Calu3 (cell line): ENCODE results near the gene DDA1. TPM values are rescaled to one million over a fixed set of nuclear protein-coding genes. Genes with fewer than 3 reads are reported as not detected.

ENCODE experiments used
- BruUV-seq: library from RNA; stranded (reverse); fragments of 400-500 nt; replicated peaks from 2 replicates; lab custom pipeline; 2021; lab: Mats Ljungman, UMichigan
- CTCF ChIA-PET: fragments of 300-600 bp; sonication (Branson Sonifier 250); formaldehyde crosslinking; loops from one replicate; lab custom pipeline; 2022; ENCODE audit warnings: antibody characterized with exemption; lab: Charles Lee
- DNase-seq: peaks from one replicate; pipeline ENCODE4 v3.0.0; 2022
- H3K27ac Mint-ChIP-seq: one replicate; pipeline ENCODE4 v1.8.0; 2022; ENCODE audit warnings: mixed read lengths; ENCODE audit not compliant: unreplicated experiment
- H3K27me3 Mint-ChIP-seq: one replicate; pipeline ENCODE4 v1.8.0; 2022; ENCODE audit warnings: mixed read lengths; ENCODE audit not compliant: unreplicated experiment
- H3K36me3 Mint-ChIP-seq: one replicate; pipeline ENCODE4 v1.8.0; 2022; ENCODE audit warnings: mild to moderate bottlenecking, moderate library complexity, mixed read lengths; ENCODE audit not compliant: insufficient read depth, unreplicated experiment
- H3K4me1 Mint-ChIP-seq: one replicate; pipeline ENCODE4 v1.8.0; 2022; ENCODE audit warnings: mild to moderate bottlenecking, low read depth, mixed read lengths; ENCODE audit not compliant: unreplicated experiment
- H3K4me3 Mint-ChIP-seq: one replicate; pipeline ENCODE4 v1.8.0; 2022; ENCODE audit warnings: mild to moderate bottlenecking, low read depth, moderate library complexity, mixed read lengths; ENCODE audit not compliant: unreplicated experiment
- H3K9me3 Mint-ChIP-seq: one replicate; pipeline ENCODE4 v1.8.0; 2022; ENCODE audit warnings: low read depth, mixed read lengths; ENCODE audit not compliant: unreplicated experiment
- intact Hi-C: fragments of 100-400 bp; cut with micrococcal nuclease; formaldehyde crosslinking; loops from one replicate; pipeline ENCODE4 v1.10.0; 2022; ENCODE audit not compliant: unreplicated experiment
- total RNA-seq: library from RNA; stranded (reverse); gene quantifications from 2 replicates; pipeline ENCODE4 v1.2.3, GENCODE V29; 2022
- TF ChIP-seq, protein P1 (sequence below): fragments of 200-600 bp; IDR thresholded peaks from one replicate; pipeline ENCODE4 v1.8.0; 2022; ENCODE audit warnings: antibody characterized with exemption; ENCODE audit not compliant: unreplicated experiment

Gene DDA1
- total RNA-seq, 1 experiment from 2014 or later, result 50.8 TPM

DNA sequence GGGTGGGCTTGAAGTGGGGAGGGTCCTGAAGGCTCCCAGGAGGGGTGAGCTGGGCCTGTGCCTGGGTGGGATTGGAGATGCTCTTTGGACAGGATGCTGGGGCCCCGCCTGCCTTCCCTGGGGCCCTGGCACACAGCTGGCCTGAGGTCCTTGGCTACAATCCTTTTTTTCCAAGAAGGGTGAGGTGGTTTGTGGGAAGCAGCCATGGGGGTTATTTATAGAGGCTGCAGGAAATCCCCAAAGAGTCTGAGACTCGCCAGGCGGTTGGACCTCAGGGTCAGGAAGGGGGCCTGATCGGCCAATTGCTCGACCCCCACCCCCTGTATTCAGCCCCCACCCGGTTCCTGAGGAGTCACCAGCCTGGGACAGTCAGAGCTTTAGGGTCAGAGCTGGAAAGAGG, 38.0 kb downstream of the DDA1 start:
- TF ChIP-seq, protein P1, sequence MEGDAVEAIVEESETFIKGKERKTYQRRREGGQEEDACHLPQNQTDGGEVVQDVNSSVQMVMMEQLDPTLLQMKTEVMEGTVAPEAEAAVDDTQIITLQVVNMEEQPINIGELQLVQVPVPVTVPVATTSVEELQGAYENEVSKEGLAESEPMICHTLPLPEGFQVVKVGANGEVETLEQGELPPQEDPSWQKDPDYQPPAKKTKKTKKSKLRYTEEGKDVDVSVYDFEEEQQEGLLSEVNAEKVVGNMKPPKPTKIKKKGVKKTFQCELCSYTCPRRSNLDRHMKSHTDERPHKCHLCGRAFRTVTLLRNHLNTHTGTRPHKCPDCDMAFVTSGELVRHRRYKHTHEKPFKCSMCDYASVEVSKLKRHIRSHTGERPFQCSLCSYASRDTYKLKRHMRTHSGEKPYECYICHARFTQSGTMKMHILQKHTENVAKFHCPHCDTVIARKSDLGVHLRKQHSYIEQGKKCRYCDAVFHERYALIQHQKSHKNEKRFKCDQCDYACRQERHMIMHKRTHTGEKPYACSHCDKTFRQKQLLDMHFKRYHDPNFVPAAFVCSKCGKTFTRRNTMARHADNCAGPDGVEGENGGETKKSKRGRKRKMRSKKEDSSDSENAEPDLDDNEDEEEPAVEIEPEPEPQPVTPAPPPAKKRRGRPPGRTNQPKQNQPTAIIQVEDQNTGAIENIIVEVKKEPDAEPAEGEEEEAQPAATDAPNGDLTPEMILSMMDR, result no peak
- H3K27me3 Mint-ChIP-seq, result peaks cover 30% of the 10 kb centered on the region
- CTCF ChIA-PET, result no interaction called here
- H3K27ac Mint-ChIP-seq, result peak overlapping the region; percentile 34
- peaks cover 10% of the 10 kb centered on the region for H3K36me3 Mint-ChIP-seq
- no TSS peak for BruUV-seq
- no peaks in the 10 kb centered on the region for H3K9me3 Mint-ChIP-seq
- no peaks in the 10 kb centered on the region for H3K4me1 Mint-ChIP-seq
- DNase-seq, result no peak
- intact Hi-C loops, result no loop called here
- H3K4me3 Mint-ChIP-seq, result no peak overlapping the region

DNA sequence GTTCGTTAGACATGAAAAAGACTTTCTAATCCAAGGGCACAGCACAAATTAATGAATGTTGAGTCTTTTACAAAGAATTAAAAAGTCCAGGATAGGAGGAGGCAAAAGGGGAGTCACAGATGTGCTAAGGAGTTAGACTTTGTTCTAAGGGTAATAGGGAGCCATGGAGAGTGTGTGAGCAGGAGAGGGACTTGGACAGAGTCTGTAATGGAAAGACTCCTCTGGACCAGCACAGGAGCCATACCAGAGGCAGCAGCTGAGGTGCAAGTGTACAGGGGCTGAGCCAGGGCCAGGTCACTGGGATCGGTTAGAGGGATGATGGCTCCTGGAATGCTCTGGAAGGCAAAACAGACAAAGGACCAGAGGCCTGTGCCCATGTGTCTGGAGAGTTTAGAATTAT, 38.5 kb downstream of the DDA1 start:
- TF ChIP-seq, protein P1, result no peak
- CTCF ChIA-PET, result no interaction called here
- Mint-ChIP-seq H3K27me3 (peaks cover 35% of the 10 kb centered on the region), H3K9me3 (no peaks in the 10 kb centered on the region), H3K27ac (peak overlapping the region; percentile 34), H3K4me1 (peaks cover under 1% of the 10 kb centered on the region), H3K4me3 (no peak overlapping the region), H3K36me3 (peaks cover 6% of the 10 kb centered on the region)
- no TSS peak for BruUV-seq
- intact Hi-C loops, result no loop called here
- DNase-seq, result no peak

DNA sequence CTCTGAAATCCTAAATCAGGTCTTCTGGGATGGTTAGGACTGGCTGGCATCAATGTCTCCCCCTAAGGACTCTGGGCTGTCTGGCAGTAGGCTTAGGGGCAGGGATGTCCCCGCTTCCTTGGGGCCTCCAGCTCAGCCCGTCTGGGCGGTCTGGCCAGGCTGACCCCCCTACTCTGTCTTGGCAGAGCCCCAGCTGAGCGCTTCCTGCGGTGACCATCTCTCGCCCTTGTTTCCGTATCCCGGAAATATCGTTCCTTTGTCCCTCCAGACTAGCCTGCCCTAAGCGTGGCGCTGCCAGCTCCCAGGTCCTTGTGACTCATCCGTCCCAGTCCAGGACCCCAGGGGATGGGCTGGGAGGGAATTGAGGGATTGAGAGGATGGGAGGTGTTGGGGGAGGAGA, 39.3 kb downstream of the DDA1 start:
- DNase-seq, result peak; percentile 41
- TF ChIP-seq, protein P1, result no peak
- H3K4me1 Mint-ChIP-seq, result peaks cover 9% of the 10 kb centered on the region
- no peak overlapping the region for H3K27ac Mint-ChIP-seq
- H3K27me3 Mint-ChIP-seq, result peaks cover 43% of the 10 kb centered on the region
- intact Hi-C loops, result no loop called here
- H3K9me3 Mint-ChIP-seq, result no peaks in the 10 kb centered on the region
- CTCF ChIA-PET, result no interaction called here
- peaks cover 6% of the 10 kb centered on the region for H3K36me3 Mint-ChIP-seq
- BruUV-seq, result no TSS peak
- peak overlapping the region; percentile 39 for H3K4me3 Mint-ChIP-seq

DNA sequence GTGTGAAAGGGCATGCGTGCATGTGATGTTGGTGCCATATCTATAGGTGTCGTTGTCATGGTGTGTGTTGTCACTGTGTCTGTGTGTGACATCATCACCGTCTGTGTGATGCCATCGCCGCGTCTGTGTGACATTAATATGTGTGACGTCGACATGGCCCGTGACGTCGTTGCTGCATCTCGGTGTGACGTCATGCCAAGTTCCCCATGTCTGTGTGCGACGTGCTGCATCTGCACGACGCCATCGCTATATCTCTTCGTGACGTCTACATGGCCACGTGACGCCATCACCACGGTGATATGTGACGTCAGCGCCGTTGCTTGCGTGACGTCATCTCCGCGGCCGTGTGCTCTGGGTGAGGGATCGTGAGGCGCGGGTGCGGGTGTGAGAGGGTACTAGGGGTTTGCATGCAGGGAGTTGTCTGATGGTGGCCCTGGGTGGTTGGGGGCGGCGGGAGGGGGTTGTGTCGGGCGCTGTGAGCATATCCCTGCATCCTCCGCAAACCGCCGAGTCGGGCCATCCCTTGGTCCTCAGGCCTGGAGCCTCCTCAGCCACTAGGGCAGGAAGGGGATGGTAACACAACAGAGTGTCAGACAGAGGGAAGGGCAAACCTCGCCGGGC, 42.6 kb downstream of the DDA1 start:
- TF ChIP-seq, protein P1, result no peak
- H3K27ac Mint-ChIP-seq, result no peak overlapping the region
- CTCF ChIA-PET, result no interaction called here
- BruUV-seq, result no TSS peak
- no peaks in the 10 kb centered on the region for H3K9me3 Mint-ChIP-seq
- DNase-seq, result no peak
- H3K4me1 Mint-ChIP-seq, result peaks cover 10% of the 10 kb centered on the region
- peaks cover 47% of the 10 kb centered on the region for H3K27me3 Mint-ChIP-seq
- intact Hi-C loops, result no loop called here
- H3K36me3 Mint-ChIP-seq, result no peaks in the 10 kb centered on the region
- no peak overlapping the region for H3K4me3 Mint-ChIP-seq
